CD4-positive, alpha-beta T cell treated with Interleukin-21 for 1 hour (primary cell): ENCODE data around the gene CYP26B1.
A peak's percentile ranks its signal among the peaks of the same experiment; 100 is the strongest.

Experiments
- DNase-seq: peaks from one replicate; pipeline ENCODE4 v3.0.0-alpha.2; 2020

Gene CYP26B1

GRCh38 chr2:72139874-72140620 is 7.6 kb downstream of the CYP26B1 start:
- DNase-seq = no peak

- no peak for DNase-seq
Measured at GRCh38 chr2:72139471-72139873, 8.2 kb downstream of the CYP26B1 start.

GRCh38 chr2:72138921-72139381 is 8.7 kb downstream of the CYP26B1 start:
- DNase-seq = no peak

GRCh38 chr2:72138011-72138881 is 9.4 kb downstream of the CYP26B1 start:
- no peak for DNase-seq

- peak; percentile 35 for DNase-seq
Measured at GRCh38 chr2:72137498-72138010, 10.1 kb downstream of the CYP26B1 start.

- DNase-seq = no peak
Measured at GRCh38 chr2:72136933-72137497, 10.6 kb downstream of the CYP26B1 start.

GRCh38 chr2:72136331-72136730 is 11.3 kb downstream of the CYP26B1 start:
- no peak for DNase-seq

- no peak for DNase-seq
Measured at GRCh38 chr2:72135921-72136320, 11.7 kb downstream of the CYP26B1 start.

- no peak for DNase-seq
Measured at GRCh38 chr2:72134997-72135800, 12.5 kb downstream of the CYP26B1 start.

- DNase-seq = no peak
Measured at GRCh38 chr2:72134408-72134996, 13.2 kb downstream of the CYP26B1 start.

GRCh38 chr2:72133721-72134407 is 13.8 kb downstream of the CYP26B1 start:
- DNase-seq = no peak

- no peak for DNase-seq
Measured at GRCh38 chr2:72132981-72133720, 14.5 kb downstream of the CYP26B1 start.

- no peak for DNase-seq
Measured at GRCh38 chr2:72131916-72132841, 15.5 kb downstream of the CYP26B1 start.

- DNase-seq = no peak
Measured at GRCh38 chr2:72131371-72131891, 16.2 kb downstream of the CYP26B1 start.

GRCh38 chr2:72130659-72131360 is 16.9 kb downstream of the CYP26B1 start:
- no peak for DNase-seq

- no peak for DNase-seq
Measured at GRCh38 chr2:72129681-72130340, 17.9 kb downstream of the CYP26B1 start.

- DNase-seq = no peak
Measured at GRCh38 chr2:72128843-72129227, 18.8 kb downstream of the CYP26B1 start.
